Coronary artery (tissue), 2 donors: Measurements from ENCODE around the gene PTGES2.
A peak's percentile ranks its signal among the peaks of the same experiment; 100 is the strongest.

Experiments
- DNase-seq: peaks from one replicate; pipeline ENCODE4 v3.0.0-alpha.2; 2017; ENCODE audit warnings: low spot score
- H3K27ac ChIP-seq, 2 donors: fragments of 200-600 bp; sonication (generic); one replicate each; pipeline ENCODE4 v1.5.1; 2016 to 2019
- H3K4me3 ChIP-seq: fragments of 200-600 bp; sonication (generic); 2 replicates; pipeline ENCODE4 v1.5.1; 2016; ENCODE audit warnings: mild to moderate bottlenecking, moderate library complexity
- TF ChIP-seq, protein P1 (sequence below): fragments of 200-600 bp; sonication (generic); IDR thresholded peaks from one replicate; pipeline ENCODE4 v1.5.1; 2019; ENCODE audit warnings: antibody characterized with exemption

PTGES2 gene

DNA sequence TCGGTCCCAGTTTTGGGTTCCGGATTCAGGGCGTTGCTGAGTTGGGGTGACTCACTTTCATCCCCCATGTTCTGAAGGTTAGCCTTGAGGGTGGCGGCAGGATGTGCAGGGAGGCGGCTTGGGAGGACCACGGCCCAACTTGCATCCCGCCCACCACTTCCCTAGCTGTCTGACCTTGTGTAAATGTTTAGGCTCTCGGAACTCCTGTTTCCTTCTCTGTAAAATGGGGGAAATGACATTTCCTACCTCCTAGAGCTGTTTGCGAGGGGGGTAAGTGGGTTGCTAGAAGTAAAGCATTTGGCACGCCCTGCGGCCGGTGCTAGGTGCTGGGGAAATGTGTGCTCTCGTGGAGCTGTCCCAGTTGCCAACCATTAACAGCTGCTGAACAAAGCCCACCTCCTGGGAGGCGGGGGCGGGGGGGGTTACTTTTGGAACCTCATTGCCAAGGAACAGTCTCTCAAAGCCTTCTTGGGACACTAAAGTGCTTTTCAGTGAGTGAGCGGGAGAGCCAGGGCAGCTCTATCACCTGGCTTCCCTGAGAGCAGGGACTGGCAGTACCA lies 27.5 kb downstream of the PTGES2 start:
- peak overlapping the region; percentile 73 for H3K4me3 ChIP-seq
- DNase-seq, result peak; percentile 72
- TF ChIP-seq, protein P1, sequence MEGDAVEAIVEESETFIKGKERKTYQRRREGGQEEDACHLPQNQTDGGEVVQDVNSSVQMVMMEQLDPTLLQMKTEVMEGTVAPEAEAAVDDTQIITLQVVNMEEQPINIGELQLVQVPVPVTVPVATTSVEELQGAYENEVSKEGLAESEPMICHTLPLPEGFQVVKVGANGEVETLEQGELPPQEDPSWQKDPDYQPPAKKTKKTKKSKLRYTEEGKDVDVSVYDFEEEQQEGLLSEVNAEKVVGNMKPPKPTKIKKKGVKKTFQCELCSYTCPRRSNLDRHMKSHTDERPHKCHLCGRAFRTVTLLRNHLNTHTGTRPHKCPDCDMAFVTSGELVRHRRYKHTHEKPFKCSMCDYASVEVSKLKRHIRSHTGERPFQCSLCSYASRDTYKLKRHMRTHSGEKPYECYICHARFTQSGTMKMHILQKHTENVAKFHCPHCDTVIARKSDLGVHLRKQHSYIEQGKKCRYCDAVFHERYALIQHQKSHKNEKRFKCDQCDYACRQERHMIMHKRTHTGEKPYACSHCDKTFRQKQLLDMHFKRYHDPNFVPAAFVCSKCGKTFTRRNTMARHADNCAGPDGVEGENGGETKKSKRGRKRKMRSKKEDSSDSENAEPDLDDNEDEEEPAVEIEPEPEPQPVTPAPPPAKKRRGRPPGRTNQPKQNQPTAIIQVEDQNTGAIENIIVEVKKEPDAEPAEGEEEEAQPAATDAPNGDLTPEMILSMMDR, result no peak
- H3K27ac ChIP-seq, result peak overlapping the region; percentile 95

DNA sequence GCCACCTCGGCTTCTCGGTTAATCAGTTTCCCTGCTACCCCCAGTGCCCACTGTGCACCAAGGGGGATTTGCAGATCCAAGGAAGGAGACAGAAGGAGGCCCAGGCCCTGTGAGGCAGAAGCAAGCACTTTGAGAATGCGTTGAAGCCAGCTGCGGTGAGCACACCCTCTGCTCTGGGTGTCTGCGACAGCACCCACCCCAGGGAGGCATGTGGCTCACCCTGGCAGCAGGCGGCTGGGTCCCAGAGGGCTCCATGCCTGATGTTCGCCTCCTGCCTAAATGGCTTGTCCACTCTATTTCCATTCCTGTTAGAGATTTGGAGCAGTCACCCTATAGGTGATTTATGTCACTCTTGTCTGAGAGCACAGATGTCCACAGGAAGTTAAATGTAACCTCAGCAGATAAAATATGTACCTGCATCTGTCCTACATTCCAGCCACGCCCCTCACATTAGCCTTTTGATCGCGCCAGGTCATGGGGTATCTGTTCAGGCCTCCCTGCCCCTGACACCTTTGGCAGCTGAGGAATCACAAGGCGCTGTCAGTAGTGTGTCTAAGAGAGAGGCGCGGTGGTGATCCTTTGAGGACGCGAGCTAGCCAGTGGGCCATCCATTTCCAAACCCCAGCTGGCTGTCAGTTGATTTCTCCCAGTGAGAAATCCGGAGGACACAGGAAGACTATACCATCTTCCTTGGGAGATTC lies 28.1 kb downstream of the PTGES2 start:
- DNase-seq, result peak; percentile 81
- H3K4me3 ChIP-seq, result peak overlapping the region; percentile 73
- peak overlapping the region; percentile 95 for H3K27ac ChIP-seq
- TF ChIP-seq, protein P1, result no peak

DNA sequence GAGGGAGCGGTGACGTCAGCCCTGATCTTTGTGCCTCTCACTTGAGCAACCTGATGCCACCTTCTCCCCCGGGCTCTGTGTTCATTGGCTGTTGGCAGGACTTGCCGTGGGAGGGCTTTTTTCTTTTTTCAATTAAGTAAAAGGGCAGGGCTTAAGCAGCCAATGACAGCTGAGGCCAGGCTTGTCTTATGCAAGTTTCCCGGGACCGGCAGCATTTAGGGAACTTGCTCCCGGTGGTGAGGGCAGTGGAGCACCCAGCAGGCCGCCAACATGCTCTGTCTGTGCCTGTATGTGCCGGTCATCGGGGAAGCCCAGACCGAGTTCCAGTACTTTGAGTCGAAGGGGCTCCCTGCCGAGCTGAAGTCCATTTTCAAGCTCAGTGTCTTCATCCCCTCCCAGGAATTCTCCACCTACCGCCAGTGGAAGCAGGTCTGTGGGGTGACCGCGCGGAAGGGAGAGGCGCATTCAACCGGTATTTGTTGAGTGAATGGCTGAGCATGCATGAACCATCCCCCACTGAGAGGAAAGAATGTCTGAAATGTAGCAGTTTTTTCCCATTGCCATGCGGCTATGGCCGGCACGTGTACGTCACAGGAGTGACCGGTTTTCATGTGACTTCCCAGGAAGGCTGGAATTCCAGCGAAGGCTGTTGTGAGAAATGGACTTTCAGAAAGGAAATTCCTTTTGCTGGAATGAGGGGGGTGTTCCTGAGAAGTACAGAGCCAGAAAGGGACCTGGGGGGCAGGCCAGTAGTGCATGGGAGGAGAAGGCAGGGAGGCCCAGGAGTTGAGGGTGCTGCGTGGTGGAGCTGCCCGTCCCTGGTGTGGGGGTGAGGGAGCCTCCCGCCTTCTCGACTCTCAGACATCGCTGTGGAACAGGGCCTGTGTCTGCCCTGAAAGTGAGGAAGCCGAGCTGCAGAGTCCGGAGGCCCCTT lies 29.0 kb downstream of the PTGES2 start:
- Histone ChIP-seq H3K4me3 (peak overlapping the region; percentile 73), H3K27ac (peak overlapping the region; percentile 95)
- TF ChIP-seq, protein P1, result no peak
- peak; percentile 97 for DNase-seq

GRCh38 chr9:128097543-128098296 lies 29.8 kb downstream of the PTGES2 start:
- Histone ChIP-seq H3K27ac (peak overlapping the region; percentile 95), H3K4me3 (peak overlapping the region; percentile 73)
- TF ChIP-seq, protein P1, result no peak
- peak; percentile 76 for DNase-seq

DNA sequence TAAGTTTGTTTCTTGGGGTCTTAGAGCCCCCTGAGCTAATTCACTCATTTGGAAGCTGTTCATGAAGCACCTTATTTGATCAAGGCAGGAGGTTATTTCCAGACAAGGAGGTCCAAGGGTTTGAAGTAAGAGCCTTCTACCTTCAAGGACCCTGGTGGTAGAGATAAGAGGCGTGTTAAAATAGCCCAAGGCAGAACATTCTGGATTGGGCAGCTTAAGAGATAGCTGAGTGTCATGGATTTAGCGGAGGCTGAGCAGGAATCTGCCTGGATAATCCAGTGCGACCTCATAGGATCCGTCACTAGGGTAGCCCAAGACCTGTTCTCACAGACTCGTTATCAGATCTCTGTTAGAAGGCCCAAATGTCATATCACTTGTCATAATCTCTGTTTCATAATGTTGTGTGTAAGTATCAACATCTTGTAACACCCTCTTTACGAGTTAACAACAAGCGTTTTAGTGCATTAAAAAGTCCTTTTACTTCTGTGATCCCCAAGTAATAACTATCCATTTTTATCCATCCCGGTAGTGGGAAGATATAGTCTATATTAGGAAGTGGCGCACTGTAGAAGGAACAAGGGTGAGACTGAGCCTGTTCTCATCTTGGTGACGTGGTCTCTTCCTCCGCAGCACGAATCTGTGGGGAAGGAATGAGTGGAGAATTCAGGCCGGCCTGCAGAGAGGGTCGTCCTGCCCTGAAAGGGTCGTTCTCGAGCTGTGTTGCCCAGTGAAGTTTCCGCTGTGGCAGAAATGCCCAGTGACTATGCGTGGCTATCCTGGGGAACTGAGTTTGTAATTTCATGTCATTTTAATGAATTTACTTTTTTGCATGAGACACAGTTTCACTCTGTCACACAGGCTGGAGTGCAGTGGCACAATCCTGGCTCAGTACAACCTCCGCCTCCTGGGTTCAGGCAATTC lies 30.7 kb downstream of the PTGES2 start:
- no peak overlapping the region for H3K4me3 ChIP-seq
- H3K27ac ChIP-seq, result peak overlapping the region; percentile 95
- TF ChIP-seq, protein P1, result no peak
- DNase-seq, result peak; percentile 72
